GM10248 (cell line): ENCODE data around the gene CXCL10.

Experiments
- CTCF ChIA-PET: fragments of 300-600 bp; sonication (Branson Sonifier 250); formaldehyde crosslinking; extraction: SDS; loops from one replicate; lab custom pipeline; 2021; ENCODE audit warnings: antibody characterized with exemption; lab: Yijun Ruan, JAX
- POLR2A ChIA-PET: fragments of 350-650 bp; sonication (Branson Sonifier 250); formaldehyde crosslinking; extraction: SDS; loops from one replicate; lab custom pipeline; 2020; ENCODE audit warnings: antibody characterized with exemption; lab: Yijun Ruan, JAX
- DNase-seq: peaks from one replicate; pipeline ENCODE4 v3.0.0; 2012; ENCODE audit errors: extremely low spot score
- TF ChIP-seq, protein P1 (sequence below): IDR thresholded peaks from 2 replicates; pipeline ENCODE4 v1.5.1; 2012; ENCODE audit warnings: mild to moderate bottlenecking, low read depth; ENCODE audit errors: extremely low read depth, missing control alignments, control extremely low read depth

CXCL10 gene

DNA sequence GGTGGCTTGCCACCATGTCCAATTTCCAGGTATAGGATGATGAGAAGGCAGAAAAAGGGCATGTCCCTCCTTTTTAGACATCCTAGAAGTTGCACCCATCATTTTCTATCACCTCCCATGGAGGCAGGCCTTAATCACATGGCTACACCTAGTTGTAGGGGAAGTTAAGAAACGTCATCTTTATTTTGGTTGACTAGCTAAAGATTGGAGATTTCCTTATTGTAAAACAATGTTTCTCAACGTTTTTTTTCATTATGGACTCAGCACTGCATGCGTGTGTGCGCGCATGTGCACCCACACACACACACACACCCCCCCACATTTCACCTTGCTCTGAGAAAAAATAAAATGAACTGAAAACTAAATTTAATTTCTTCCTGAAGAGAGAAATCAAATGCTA is 14.0 kb downstream of the CXCL10 start:
- TF ChIP-seq, protein P1, sequence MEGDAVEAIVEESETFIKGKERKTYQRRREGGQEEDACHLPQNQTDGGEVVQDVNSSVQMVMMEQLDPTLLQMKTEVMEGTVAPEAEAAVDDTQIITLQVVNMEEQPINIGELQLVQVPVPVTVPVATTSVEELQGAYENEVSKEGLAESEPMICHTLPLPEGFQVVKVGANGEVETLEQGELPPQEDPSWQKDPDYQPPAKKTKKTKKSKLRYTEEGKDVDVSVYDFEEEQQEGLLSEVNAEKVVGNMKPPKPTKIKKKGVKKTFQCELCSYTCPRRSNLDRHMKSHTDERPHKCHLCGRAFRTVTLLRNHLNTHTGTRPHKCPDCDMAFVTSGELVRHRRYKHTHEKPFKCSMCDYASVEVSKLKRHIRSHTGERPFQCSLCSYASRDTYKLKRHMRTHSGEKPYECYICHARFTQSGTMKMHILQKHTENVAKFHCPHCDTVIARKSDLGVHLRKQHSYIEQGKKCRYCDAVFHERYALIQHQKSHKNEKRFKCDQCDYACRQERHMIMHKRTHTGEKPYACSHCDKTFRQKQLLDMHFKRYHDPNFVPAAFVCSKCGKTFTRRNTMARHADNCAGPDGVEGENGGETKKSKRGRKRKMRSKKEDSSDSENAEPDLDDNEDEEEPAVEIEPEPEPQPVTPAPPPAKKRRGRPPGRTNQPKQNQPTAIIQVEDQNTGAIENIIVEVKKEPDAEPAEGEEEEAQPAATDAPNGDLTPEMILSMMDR, result no peak
- DNase-seq, result no peak
- CTCF ChIA-PET, result interaction anchor here (1.6 to 2.7 kb wide), 3 partner anchors 13 to 93 kb away, joined by 4 to 13 read pairs (median 6); no protein-coding TSS in a partner anchor
- POLR2A ChIA-PET, result no interaction called here

DNA sequence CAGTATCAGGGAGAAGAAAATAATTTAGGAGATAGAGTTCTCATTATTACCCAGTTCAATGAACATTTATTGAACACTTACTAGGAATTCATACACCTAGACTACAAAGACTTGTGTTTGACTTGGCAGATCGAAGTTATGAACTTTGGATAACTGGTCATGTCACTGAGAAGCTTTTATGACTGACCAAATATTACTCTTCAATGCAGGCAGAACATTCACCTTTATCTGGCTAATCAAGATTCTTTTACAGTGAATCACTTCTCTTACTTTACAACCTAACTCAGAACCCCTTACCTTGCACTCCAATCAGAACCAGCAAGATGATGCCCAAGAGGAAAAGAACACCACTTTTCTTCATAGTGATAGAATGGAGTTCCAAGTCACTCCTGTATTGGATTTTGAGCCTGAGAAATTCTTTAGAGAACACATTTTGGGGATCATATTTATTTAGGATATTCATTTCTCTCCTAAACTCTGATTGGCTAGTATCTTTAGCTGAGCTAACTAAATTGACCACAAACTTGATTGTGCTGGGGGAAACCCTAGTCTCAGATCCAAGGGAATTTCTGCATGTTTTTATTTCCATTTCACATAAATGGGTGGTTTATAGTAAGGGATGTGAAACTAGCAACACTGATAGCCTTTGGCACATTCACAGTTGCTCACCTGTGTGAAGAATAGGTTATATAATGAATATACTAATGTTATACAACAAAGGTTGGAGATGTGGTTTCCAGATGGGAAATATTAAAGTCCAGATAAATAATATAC is 16.0 kb downstream of the CXCL10 start, which contains the start of gene CXCL9:
CXCL9 (minus strand) TSS at position 421 of the 774 bp plus-strand sequence; CDS start at position 361, 60 bp downstream.
- ChIA-PET POLR2A (no interaction called here), CTCF (no interaction called here)
- no peak for DNase-seq
- TF ChIP-seq, protein P1, result no peak

DNA sequence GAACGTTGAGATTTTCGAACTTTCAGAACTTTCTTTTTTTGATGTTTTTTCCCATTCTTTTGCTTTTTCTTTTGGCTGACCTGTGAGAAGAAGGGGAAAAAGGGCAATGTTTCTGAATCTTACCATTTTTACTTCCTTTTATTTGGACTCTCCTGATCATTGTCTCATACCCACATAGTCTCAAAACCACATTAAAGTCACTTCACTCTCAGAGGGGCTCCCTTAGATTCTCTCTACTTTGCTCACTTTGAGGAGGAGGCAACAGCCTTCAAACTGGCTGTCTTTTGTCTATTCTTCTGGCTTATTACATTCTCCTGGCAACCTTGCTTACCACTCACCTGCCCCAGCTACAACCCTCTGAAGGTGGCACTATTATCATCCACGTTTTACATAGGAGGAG is 19.7 kb downstream of the CXCL10 start:
- ChIA-PET CTCF (interaction anchor here (1.3 kb wide), 1 partner anchor 7 kb away, joined by 5 read pairs; no protein-coding TSS in a partner anchor), POLR2A (no interaction called here)
- DNase-seq, result no peak
- TF ChIP-seq, protein P1, result no peak

DNA sequence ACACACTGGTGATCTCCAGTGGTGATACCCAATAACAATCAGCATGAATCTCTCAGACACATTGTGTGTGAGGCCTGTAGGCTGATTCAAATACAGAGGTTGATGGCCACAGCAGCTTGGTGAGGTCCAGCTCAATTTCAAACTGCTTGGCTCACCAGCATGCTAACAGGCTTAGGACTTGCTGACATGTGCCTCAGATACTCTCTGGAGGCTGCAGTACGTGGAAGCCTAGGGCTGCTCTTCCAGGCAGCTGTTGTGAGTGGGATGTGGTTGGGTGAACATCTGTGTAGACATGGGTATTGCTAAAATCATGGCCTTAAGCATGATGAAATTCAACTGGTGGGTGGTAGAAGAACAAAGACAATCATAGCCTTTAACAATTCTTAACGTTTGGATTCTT is 20.3 kb downstream of the CXCL10 start:
- TF ChIP-seq, protein P1, result no peak
- POLR2A ChIA-PET, result no interaction called here
- CTCF ChIA-PET, result interaction anchor here (1.0 to 1.3 kb wide), 2 partner anchors 64 to 107 kb away, joined by 3 to 4 read pairs; no protein-coding TSS in a partner anchor
- no peak for DNase-seq

DNA sequence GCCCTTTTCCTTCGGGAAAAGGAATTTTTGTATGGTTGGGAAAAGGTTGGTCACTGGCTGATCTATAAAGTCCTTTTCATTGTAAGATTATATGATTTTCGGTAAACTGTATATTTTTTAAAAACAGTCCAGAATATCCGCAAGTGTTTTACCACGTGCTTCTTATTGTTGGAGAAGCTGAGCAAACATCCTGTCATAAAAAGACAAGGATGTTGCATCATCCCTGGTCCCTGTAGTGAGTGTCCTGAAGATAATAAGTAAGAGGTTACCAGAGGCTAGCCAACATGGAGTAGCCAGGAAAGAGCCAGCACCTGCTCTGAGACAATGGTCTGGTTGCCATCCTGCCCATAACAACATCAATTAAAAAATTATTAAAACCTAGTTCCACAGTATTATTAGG is 21.1 kb downstream of the CXCL10 start:
- ChIA-PET CTCF (interaction anchor here (1.0 to 1.3 kb wide), 2 partner anchors 65 to 106 kb away, joined by 3 to 4 read pairs; no protein-coding TSS in a partner anchor), POLR2A (no interaction called here)
- DNase-seq, result no peak
- TF ChIP-seq, protein P1, result no peak

DNA sequence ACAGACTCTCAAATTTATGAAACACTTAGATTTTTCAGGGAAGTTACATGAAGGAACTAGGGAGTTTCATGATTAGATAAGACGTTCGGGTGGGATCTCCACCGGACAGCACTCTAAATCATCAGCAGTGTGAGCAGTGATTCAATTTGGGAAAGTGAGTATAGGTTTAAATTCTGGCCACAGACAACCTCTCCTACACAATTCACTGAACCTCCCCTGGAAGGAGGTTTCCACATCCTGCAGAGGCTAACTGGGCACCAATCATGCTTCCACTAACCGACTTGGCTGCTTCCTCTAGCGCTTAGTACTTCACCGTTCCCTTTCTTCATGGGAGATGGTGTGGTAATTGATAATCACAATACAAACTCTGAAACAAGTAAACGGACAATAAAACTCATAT is 21.6 kb downstream of the CXCL10 start:
- TF ChIP-seq, protein P1, result no peak
- ChIA-PET POLR2A (no interaction called here), CTCF (no interaction called here)
- DNase-seq, result no peak
